ENCODE measurements around the gene SMPDL3A. TPM values are rescaled to one million over a fixed set of nuclear protein-coding genes. Genes with fewer than 3 reads are reported as not detected.
A peak's percentile ranks its signal among the peaks of the same experiment; 100 is the strongest.

SMPDL3A gene
- total RNA-seq, 1 donor from 2014 or later: 3.5 TPM

DNA sequence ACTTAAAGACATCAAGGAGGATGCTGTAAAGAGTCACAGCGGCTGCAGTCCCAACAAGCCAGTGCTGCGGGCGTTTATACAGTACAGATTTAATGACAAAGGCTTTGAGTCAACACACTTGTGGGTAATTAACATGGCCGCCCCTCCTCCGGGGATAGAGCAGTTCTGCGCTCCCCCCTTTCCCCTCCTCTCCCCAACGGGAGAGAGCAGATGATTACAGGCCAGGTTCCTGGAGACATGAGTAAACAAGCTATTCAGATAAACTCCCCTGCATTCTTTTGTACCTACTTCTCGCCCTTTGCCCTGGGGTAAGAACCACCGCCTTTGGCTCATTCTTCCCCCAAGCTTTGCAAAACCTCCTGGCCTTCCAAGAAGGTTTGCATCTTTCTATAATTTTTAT is 33.2 kb upstream of the SMPDL3A start:
- no peak overlapping the region for H3K4me3 ChIP-seq (ENCODE audit: low read depth, low read length)
- no peak for DNase-seq (ENCODE audit: low read depth)
- TF ChIP-seq, protein P1, sequence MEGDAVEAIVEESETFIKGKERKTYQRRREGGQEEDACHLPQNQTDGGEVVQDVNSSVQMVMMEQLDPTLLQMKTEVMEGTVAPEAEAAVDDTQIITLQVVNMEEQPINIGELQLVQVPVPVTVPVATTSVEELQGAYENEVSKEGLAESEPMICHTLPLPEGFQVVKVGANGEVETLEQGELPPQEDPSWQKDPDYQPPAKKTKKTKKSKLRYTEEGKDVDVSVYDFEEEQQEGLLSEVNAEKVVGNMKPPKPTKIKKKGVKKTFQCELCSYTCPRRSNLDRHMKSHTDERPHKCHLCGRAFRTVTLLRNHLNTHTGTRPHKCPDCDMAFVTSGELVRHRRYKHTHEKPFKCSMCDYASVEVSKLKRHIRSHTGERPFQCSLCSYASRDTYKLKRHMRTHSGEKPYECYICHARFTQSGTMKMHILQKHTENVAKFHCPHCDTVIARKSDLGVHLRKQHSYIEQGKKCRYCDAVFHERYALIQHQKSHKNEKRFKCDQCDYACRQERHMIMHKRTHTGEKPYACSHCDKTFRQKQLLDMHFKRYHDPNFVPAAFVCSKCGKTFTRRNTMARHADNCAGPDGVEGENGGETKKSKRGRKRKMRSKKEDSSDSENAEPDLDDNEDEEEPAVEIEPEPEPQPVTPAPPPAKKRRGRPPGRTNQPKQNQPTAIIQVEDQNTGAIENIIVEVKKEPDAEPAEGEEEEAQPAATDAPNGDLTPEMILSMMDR (conservative IDR thresholded peaks at IDR 0.05; ENCODE audit: low read depth, low read length): no peak

GRCh38 chr6:122758927-122759334 is 30.1 kb upstream of the SMPDL3A start:
- TF ChIP-seq, protein P1 (conservative IDR thresholded peaks at IDR 0.05; ENCODE audit: low read depth, low read length): no peak
- H3K4me3 ChIP-seq (ENCODE audit: low read depth, low read length): no peak overlapping the region

DNA sequence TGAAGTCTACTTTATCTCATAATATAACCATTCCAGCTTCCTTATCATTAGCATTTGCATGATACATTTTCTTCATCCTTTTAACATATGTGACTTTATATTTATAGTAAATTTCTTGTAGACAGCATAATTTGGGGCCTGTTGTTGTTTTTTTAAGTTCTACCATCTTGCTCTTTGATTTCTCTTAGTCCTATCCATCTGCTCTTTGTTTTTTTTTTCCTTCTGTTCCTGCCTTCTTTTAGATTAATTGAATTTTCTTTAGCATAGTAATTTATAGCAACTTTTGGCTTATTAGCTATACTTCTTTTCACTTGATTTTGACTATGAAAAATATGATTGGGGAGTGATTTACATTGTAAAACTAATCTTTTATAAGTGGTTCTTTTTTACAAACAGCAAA is 28.7 kb upstream of the SMPDL3A start:
- no peak for DNase-seq (ENCODE audit: low read depth)
- TF ChIP-seq, protein P1 (conservative IDR thresholded peaks at IDR 0.05; ENCODE audit: low read depth, low read length): no peak
- no peak overlapping the region for H3K4me3 ChIP-seq (ENCODE audit: low read depth, low read length)

More at GRCh38 chr6:122758927-122759334, 30.1 kb upstream of the SMPDL3A start:
- no peak for DNase-seq (ENCODE audit: low read depth)

DNA sequence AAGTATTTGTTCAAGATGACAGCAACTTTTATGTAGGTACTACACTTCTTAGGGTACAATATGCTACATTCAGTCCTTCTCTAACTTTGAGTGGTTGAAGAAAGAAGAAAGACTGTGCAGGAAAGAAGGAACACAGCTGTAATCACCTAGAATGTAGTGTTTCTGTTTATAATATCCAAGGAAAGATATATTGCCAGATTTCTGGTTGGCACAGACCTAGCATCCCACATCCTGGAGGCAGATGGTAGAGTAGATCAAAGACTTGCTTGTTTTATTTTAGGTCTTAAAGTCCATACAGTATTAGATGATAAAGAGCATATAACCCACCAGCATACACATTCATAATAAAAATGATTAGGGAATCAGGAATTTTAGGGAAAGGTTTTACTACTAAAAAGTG is 22.8 kb upstream of the SMPDL3A start:
- TF ChIP-seq, protein P1 (conservative IDR thresholded peaks at IDR 0.05; ENCODE audit: low read depth, low read length): no peak
- H3K4me3 ChIP-seq (ENCODE audit: low read depth, low read length): no peak overlapping the region
- no peak for DNase-seq (ENCODE audit: low read depth)

- TF ChIP-seq, protein P1 (conservative IDR thresholded peaks at IDR 0.05; ENCODE audit: low read depth, low read length): peak; percentile 43
- DNase-seq (ENCODE audit: low read depth): no peak
- H3K4me3 ChIP-seq (ENCODE audit: low read depth, low read length): no peak overlapping the region
Observed at GRCh38 chr6:122770835-122771601, 18.0 kb upstream of the SMPDL3A start.

GRCh38 chr6:122772724-122773415 is 16.2 kb upstream of the SMPDL3A start:
- DNase-seq (ENCODE audit: low read depth): no peak
- H3K4me3 ChIP-seq (ENCODE audit: low read depth, low read length): no peak overlapping the region

More at GRCh38 chr6:122772724-122773415, 16.2 kb upstream of the SMPDL3A start:
- TF ChIP-seq, protein P1 (conservative IDR thresholded peaks at IDR 0.05; ENCODE audit: low read depth, low read length): no peak
